Fibroblast of pulmonary artery (primary cell): ENCODE measurements around the gene IL32.

Source experiments
- DNase-seq: peaks from one replicate; pipeline ENCODE4 v3.0.0-alpha.2; 2010; ENCODE audit warnings: low read depth
- H3K4me3 ChIP-seq: replicated peaks from 2 replicates; pipeline ENCODE4 v1.5.1; 2011; ENCODE audit warnings: low read depth, mild to moderate bottlenecking, control low read depth, low read length, moderate library complexity
- TF ChIP-seq, protein P1 (sequence below): IDR thresholded peaks from 2 replicates; pipeline ENCODE4 v1.5.1; 2011; ENCODE audit warnings: mild to moderate bottlenecking, control low read depth, low read length, inconsistent platforms; ENCODE audit errors: missing control alignments

Gene IL32

DNA sequence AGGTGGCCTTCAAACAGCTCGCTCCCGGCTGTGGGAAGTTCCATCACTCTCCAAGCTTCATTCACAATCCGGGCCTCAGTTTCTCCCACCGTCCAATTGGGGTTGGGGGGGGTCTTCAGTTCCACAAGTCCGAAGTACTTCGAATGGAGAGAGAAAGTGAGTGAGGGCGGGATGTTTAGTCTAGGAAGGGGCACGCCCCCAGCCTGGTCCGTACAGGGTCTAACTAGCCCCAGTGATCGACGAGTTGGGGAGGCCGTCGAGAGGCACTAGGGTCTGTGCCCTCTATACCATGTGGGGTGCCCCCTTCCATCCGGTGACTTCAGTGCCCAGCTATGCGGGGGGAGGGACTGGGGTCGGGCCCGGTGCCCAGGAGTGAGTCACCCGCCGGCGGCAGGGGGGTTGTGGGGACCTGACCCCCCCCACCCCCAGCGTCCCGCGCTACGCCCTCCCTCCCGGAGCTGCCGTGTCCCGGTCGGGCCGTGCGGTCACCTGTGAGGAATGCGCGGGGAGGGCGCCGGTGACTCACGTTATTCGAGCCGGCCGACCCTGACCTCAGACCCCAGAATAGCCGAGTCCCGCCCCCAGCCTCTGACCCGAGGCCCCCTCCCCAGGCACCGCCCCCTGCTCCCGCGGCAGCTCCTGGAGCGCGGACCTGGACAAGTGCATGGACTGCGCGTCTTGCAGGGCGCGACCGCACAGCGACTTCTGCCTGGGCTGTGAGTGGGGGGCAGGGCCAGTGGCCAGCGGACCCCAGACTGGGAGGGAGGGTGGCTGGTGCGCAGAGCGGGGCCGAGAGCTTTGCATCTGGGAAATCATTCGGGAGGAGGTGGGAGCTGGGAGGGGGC is 44.6 kb upstream of the IL32 start:
- peak overlapping the region; percentile 80 for H3K4me3 ChIP-seq
- TF ChIP-seq, protein P1, sequence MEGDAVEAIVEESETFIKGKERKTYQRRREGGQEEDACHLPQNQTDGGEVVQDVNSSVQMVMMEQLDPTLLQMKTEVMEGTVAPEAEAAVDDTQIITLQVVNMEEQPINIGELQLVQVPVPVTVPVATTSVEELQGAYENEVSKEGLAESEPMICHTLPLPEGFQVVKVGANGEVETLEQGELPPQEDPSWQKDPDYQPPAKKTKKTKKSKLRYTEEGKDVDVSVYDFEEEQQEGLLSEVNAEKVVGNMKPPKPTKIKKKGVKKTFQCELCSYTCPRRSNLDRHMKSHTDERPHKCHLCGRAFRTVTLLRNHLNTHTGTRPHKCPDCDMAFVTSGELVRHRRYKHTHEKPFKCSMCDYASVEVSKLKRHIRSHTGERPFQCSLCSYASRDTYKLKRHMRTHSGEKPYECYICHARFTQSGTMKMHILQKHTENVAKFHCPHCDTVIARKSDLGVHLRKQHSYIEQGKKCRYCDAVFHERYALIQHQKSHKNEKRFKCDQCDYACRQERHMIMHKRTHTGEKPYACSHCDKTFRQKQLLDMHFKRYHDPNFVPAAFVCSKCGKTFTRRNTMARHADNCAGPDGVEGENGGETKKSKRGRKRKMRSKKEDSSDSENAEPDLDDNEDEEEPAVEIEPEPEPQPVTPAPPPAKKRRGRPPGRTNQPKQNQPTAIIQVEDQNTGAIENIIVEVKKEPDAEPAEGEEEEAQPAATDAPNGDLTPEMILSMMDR: no peak
- DNase-seq: peak; percentile 81

DNA sequence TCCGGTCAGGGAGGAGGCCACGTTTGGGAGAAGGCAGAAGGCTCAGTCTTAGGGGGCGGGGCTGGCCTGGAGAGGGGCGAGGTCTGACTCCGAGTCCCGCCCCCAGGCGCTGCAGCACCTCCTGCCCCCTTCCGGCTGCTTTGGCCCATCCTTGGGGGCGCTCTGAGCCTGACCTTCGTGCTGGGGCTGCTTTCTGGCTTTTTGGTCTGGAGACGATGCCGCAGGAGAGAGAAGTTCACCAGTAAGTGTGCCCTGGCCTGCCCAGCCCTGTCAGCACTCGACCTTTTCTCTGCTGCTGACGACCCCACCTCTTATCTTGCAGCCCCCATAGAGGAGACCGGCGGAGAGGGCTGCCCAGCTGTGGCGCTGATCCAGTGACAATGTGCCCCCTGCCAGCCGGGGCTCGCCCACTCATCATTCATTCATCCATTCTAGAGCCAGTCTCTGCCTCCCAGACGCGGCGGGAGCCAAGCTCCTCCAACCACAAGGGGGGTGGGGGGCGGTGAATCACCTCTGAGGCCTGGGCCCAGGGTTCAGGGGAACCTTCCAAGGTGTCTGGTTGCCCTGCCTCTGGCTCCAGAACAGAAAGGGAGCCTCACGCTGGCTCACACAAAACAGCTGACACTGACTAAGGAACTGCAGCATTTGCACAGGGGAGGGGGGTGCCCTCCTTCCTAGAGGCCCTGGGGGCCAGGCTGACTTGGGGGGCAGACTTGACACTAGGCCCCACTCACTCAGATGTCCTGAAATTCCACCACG is 43.8 kb upstream of the IL32 start:
- TF ChIP-seq, protein P1: peak; percentile 20
- peak; percentile 76 for DNase-seq
- H3K4me3 ChIP-seq: peak overlapping the region; percentile 80

DNA sequence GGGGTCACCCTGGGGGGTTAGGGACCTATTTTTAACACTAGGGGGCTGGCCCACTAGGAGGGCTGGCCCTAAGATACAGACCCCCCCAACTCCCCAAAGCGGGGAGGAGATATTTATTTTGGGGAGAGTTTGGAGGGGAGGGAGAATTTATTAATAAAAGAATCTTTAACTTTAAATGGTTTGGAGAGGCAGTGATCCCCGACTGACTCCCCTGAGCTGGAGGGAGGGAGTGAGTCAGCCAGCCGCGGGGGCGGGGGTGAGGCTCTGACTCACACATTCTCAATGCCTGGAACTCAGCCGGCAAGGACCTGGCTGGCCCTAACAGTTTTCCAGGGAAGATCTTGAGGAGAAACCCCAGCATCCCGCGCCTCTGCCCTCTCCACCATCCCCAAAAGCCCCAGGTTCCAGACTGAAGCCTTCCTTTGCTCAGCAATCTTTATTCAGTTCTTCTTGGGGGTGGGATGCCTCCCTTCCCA is 43.2 kb upstream of the IL32 start:
- DNase-seq: peak; percentile 95
- H3K4me3 ChIP-seq: peak overlapping the region; percentile 80
- TF ChIP-seq, protein P1: no peak

DNA sequence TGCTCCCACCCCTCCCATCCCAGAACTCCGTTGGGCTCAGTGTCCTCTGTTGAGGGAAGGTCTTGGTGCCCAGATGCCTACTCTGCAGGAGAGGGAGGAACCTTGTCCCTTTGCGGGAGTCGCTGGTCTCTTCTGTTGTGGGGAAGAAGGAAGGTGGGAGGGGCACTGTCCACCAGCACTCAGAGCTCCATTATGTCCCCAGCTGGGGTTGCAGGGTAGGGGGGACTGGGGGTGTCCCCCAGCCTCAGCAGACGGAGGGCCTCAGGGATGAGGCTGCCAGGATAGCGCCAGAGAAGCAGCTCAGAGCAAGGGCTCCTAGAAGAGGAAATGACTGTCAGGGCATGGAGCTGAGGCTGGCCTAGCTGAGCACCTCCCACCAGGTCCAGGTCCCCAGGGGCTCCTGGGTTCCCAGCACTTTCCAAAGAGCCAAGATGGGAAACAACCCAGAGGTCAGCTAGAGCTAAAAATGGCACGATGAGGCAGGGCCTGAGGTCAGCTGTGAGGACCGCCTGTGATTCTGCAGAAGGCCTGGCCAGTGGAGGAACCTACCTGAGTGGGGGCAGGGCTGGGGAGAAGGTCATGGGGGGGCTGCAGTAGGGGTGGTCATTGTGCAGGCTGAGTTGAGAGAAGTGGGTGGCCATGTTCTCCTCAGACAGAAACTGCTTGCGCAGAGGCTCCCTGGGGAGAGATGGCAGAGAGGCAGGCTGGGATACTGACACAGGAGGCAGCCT is 42.6 kb upstream of the IL32 start:
- peak; percentile 40 for DNase-seq
- TF ChIP-seq, protein P1: no peak
- H3K4me3 ChIP-seq: peak overlapping the region; percentile 80

DNA sequence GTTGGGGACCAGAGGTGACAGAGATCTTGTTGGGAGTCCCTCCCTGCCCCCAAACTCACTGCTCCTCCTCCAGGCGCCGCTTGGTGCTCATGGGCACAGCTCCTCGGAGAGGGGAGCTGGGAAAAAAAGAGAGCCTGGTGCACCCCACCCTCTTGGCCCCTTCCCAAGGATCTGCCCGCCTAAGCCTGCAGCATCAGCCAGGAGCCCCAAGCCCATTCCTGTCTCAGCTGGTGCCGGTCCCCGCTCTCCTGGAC is 42.1 kb upstream of the IL32 start:
- TF ChIP-seq, protein P1: no peak
- H3K4me3 ChIP-seq: peak overlapping the region; percentile 80
- peak; percentile 44 for DNase-seq

DNA sequence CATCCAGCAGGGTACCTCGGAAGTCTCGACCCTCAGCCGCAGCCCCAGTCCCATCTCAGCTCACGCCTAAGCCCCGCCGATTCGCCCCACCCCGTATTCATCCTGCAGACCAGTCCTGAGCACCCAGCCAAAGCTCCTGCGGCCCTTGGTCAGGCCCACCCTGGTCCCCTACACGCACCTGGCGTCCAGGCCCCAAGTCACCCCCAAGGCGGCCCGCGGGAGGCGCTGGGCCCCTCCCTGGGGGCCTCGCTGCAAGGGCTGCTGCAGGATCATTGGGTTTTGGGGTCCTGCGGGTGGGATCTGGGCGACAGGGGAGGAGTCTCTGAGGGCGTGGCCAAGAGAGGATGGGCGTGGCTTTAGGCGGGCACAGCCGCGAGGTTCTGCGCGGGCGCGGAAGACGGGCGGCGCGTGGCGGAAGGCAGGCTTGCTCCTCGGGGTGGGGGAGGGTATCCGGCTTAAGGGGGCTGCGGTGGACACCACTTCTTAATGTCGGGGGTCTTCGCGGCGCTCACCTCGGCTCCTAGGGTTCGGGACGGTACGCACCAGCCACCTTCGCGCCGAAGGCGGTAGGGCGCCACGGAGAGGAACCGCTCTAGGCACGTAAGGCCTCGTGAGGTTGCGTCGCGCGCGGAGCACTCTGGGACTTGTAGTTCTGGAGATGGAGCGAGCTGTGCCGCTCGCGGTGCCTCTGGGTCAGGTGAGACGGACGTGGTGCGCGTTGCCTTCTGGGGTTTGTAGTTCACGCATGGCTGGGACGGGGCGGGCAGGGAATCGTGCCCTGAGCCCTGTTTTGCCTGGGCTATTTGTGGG is 41.6 kb upstream of the IL32 start, which contains the start of the genes HCFC1R1 and THOC6:
TSS of gene HCFC1R1 (minus strand) at position 274 of the 810 bp plus-strand sequence. CDS start at position 273, 1 bp downstream.
TSS of gene THOC6 (plus strand) at position 367 of the 810 bp plus-strand sequence. CDS start at position 659, 292 bp downstream.
- peak; percentile 99 for DNase-seq
- TF ChIP-seq, protein P1: no peak
- peak within 1 kb of the TSS; percentile 80 for H3K4me3 ChIP-seq
